Activated T-cell treated with anti-CD3 and anti-CD28 coated beads, Interleukin-2, amount 50 U/mL, for 48 hours (primary cell): ENCODE data around the gene CFAP46.

Experiments used
- DNase-seq, 2 experiments: peaks; one replicate each; pipeline ENCODE4 v3.0.0-alpha.2; 2020

The CFAP46 gene

GRCh38 chr10:132942101-132943057 is at the start of gene CFAP46:
TSS of gene CFAP46 (minus strand) at chr10:132942570. CDS start at chr10:132942484, 86 bp downstream.
- peak; percentile 51 to 56 for DNase-seq

GRCh38 chr10:132991706-132992432 is 49.5 kb upstream of the CFAP46 start:
- no peak for DNase-seq

GRCh38 chr10:132990684-132991545 is 48.5 kb upstream of the CFAP46 start:
- no peak for DNase-seq

- DNase-seq = no peak
Observed at GRCh38 chr10:132989476-132990415, 47.4 kb upstream of the CFAP46 start.

- DNase-seq = no peak
Observed at GRCh38 chr10:132988988-132989387, 46.6 kb upstream of the CFAP46 start.

GRCh38 chr10:132987671-132988571 is 45.6 kb upstream of the CFAP46 start:
- DNase-seq = no peak

- DNase-seq = no peak
Observed at GRCh38 chr10:132986978-132987377, 44.6 kb upstream of the CFAP46 start.

GRCh38 chr10:132986576-132986975 is 44.2 kb upstream of the CFAP46 start:
- DNase-seq = no peak

GRCh38 chr10:132986076-132986475 is 43.7 kb upstream of the CFAP46 start:
- no peak for DNase-seq

GRCh38 chr10:132985546-132985900 is 43.2 kb upstream of the CFAP46 start:
- no peak for DNase-seq

GRCh38 chr10:132984801-132985545 is 42.6 kb upstream of the CFAP46 start:
- DNase-seq = no peak

- DNase-seq = no peak
Observed at GRCh38 chr10:132984008-132984295, 41.6 kb upstream of the CFAP46 start.

- no peak for DNase-seq
Observed at GRCh38 chr10:132983252-132984007, 41.1 kb upstream of the CFAP46 start.

GRCh38 chr10:132982301-132982989 is 40.1 kb upstream of the CFAP46 start:
- DNase-seq = no peak

GRCh38 chr10:132981746-132982145 is 39.4 kb upstream of the CFAP46 start:
- DNase-seq = no peak

GRCh38 chr10:132981173-132981555 is 38.8 kb upstream of the CFAP46 start:
- no peak for DNase-seq

GRCh38 chr10:132980426-132981172 is 38.2 kb upstream of the CFAP46 start:
- DNase-seq = no peak
